Measurements from ENCODE around the gene IMMP2L. TPM values are rescaled to one million over a fixed set of nuclear protein-coding genes. Genes with fewer than 3 reads are reported as not detected.

Gene IMMP2L
- polyA plus RNA-seq, 1 of the 3 experiments (the other 2 are of a cell fraction): 10.7 TPM

DNA sequence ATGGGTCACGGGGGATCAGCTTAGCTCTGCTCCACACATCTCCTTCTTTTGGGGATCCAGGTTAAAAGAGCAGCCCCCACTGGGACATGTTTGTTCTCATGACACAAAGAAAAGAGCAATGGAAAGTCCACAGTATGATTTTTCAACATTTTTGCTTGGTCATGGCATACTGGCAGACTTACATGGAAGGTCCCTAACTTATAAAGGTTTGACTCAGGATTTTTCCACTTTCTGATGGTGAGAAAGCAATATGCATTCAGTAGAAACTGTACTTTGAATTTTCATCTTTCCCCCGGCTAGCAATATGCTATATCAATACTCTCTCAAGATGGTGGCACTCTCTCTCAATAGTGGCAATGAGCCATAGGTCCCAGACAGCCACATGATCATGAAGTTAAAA is 699.0 kb downstream of the IMMP2L start (continued):
- TF ChIP-seq, protein P1, sequence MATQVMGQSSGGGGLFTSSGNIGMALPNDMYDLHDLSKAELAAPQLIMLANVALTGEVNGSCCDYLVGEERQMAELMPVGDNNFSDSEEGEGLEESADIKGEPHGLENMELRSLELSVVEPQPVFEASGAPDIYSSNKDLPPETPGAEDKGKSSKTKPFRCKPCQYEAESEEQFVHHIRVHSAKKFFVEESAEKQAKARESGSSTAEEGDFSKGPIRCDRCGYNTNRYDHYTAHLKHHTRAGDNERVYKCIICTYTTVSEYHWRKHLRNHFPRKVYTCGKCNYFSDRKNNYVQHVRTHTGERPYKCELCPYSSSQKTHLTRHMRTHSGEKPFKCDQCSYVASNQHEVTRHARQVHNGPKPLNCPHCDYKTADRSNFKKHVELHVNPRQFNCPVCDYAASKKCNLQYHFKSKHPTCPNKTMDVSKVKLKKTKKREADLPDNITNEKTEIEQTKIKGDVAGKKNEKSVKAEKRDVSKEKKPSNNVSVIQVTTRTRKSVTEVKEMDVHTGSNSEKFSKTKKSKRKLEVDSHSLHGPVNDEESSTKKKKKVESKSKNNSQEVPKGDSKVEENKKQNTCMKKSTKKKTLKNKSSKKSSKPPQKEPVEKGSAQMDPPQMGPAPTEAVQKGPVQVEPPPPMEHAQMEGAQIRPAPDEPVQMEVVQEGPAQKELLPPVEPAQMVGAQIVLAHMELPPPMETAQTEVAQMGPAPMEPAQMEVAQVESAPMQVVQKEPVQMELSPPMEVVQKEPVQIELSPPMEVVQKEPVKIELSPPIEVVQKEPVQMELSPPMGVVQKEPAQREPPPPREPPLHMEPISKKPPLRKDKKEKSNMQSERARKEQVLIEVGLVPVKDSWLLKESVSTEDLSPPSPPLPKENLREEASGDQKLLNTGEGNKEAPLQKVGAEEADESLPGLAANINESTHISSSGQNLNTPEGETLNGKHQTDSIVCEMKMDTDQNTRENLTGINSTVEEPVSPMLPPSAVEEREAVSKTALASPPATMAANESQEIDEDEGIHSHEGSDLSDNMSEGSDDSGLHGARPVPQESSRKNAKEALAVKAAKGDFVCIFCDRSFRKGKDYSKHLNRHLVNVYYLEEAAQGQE (IDR thresholded peaks at IDR 0.05; ENCODE audit: low read depth, low read length): no peak
- TF ChIP-seq FOSL2 (IDR thresholded peaks at IDR 0.05; ENCODE audit: borderline replicate concordance, low read depth) (no peak), GATA2 (CRISPR knock-in tag; IDR thresholded peaks at IDR 0.05) (no peak), TEAD4 (IDR thresholded peaks at IDR 0.05; ENCODE audit: borderline replicate concordance, insufficient read depth) (no peak), FOXM1 (IDR thresholded peaks at IDR 0.05; ENCODE audit: low read depth) (no peak)

DNA sequence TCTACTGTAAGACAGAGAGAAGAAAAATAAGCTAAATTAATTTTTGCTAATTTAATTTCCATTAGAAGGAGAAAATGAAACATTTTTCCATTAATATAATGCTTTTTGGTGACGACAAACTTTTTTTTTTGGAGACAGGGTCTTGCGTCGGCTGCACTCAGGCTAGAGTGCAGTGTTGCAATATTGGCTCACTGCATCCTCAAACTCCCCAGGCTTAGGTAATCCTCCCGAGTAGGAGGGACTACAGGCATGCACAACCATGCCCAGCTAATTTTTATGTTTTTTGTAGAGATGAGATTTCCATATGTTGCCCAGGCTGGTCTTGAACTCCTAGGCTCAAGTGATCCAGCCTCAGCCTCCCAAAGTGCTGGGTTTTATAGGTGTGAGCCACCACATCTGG is 701.1 kb downstream of the IMMP2L start:
- H2AFZ ChIP-seq (ENCODE audit: low read depth): no peak overlapping the region
- no peaks in the 10 kb centered on the region for H3K9me3 ChIP-seq
- no peaks in the 10 kb centered on the region for H4K20me1 ChIP-seq (ENCODE audit: insufficient read depth)
- no peaks in the 10 kb centered on the region for H3K4me1 ChIP-seq (ENCODE audit: control insufficient read depth in 1 of 2, insufficient read depth in 2 of 2, low read depth in 1 of 2, low read length in 1 of 2)
- no peaks in the 10 kb centered on the region for H3K36me3 ChIP-seq (replicated peaks in 1 of 2; ENCODE audit: control insufficient read depth in 1 of 2, insufficient read depth in 2 of 2, low read length in 1 of 2)
- no peak overlapping the region for H3K27ac ChIP-seq (ENCODE audit: low read depth in 2 of 2, low read length in 1 of 2)
- no peaks in the 10 kb centered on the region for H3K9me2 ChIP-seq
- ChIA-PET CTCF (interaction anchor here (1.0 to 1.2 kb wide), 2 partner anchors 8 to 29 kb away, joined by 3 to 4 read pairs; no protein-coding TSS in a partner anchor), POLR2A (no interaction called here)
- H3K79me2 ChIP-seq (ENCODE audit: insufficient read depth): no peaks in the 10 kb centered on the region
- 83% methylated on average over 4 of the region's 4 CpGs for whole genome bisulfite sequencing (ENCODE audit: low lambda C conversion rate)
- H3K4me2 ChIP-seq: no peak overlapping the region
- no peaks in the 10 kb centered on the region for H3F3A ChIP-seq (replicated peaks; ENCODE audit: insufficient read depth)
- no peaks in the 10 kb centered on the region for H3K27me3 ChIP-seq (ENCODE audit: insufficient read depth)
- no peak overlapping the region for H3K4me3 ChIP-seq (ENCODE audit: low read depth in 2 of 2, low read length in 1 of 2)
- H3K9ac ChIP-seq: no peak overlapping the region
- DNase-seq: no peak
- TF ChIP-seq FOXM1 (IDR thresholded peaks at IDR 0.05; ENCODE audit: low read depth) (no peak), GABPA (IDR thresholded peaks at IDR 0.05; ENCODE audit: low read depth) (no peak), RXRA (IDR thresholded peaks at IDR 0.05; ENCODE audit: borderline replicate concordance, low read depth) (no peak), MXI1 (IDR thresholded peaks at IDR 0.05; ENCODE audit: low read depth, low read length) (no peak), NRF1 (IDR thresholded peaks at IDR 0.05; ENCODE audit: low read depth, low read length) (no peak), RAD21 (IDR thresholded peaks at IDR 0.05; ENCODE audit: low read length) (no peak), TEAD4 (IDR thresholded peaks at IDR 0.05; ENCODE audit: borderline replicate concordance, insufficient read depth) (no peak)
- TF ChIP-seq, protein P2, sequence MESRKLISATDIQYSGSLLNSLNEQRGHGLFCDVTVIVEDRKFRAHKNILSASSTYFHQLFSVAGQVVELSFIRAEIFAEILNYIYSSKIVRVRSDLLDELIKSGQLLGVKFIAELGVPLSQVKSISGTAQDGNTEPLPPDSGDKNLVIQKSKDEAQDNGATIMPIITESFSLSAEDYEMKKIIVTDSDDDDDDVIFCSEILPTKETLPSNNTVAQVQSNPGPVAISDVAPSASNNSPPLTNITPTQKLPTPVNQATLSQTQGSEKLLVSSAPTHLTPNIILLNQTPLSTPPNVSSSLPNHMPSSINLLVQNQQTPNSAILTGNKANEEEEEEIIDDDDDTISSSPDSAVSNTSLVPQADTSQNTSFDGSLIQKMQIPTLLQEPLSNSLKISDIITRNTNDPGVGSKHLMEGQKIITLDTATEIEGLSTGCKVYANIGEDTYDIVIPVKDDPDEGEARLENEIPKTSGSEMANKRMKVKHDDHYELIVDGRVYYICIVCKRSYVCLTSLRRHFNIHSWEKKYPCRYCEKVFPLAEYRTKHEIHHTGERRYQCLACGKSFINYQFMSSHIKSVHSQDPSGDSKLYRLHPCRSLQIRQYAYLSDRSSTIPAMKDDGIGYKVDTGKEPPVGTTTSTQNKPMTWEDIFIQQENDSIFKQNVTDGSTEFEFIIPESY (IDR thresholded peaks at IDR 0.05; ENCODE audit: borderline replicate concordance, low read depth): no peak

Data from SK-N-SH (cell line).